Stimulated activated CD4-positive, alpha-beta T cell treated with anti-CD3 and anti-CD28 coated beads, Interleukin-12 subunit alpha, Interleukin-12 subunit beta, amount 100 ng/mL, for 48 hours (primary cell): ENCODE results near the gene HAUS1.
"Not testable (repeated sequence)": the region's sequence is repeated elsewhere in the genome, so short reads cannot be mapped to it uniquely, and the experiment has no call there.

Source experiments
- DNase-seq, 3 donors: peaks; one replicate each; pipeline ENCODE4 v3.0.0-alpha.2; 2020; ENCODE audit warnings: low read depth in 2 of 3, low spot score in 1 of 3

Gene HAUS1

DNA sequence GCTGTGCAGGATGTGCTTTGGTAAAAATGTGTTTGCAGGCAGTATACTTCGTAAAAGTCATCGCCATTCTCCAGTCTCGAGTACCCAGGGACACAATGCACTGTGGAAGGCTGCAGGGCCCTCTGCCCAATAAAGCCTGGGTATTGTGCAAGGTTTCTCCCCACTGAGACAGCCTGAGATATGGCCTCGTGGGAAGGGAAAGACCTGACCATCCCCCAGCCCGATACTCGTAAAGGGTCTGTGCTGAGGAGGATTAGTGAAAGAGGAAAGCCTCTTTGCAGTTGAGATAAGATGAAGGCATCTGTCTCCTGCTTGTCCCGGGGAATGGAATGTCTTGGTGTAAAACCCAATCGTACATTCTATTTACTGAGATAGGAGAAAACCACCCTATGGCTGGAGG is 15.7 kb upstream of the HAUS1 start:
- DNase-seq = not testable (repeated sequence)

DNA sequence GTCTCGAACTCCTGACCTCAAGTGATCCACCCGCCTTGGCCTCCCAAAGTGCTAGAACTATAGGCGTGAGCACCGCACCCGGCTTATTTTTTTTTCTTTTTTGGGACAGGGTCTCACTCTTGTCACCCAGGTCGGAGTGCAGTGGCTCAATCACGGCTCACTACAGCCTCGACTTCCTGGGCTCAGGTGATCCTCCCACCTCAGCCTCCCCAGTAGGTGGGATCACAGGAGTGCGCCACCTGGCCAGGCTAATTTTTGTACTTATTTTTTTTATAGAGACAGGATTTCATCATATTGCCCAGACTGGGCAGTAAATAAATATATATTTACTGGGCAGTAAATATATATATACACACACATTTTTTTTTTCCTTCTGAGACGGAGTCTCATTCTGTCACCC is 8.7 kb upstream of the HAUS1 start:
- no peak for DNase-seq

DNA sequence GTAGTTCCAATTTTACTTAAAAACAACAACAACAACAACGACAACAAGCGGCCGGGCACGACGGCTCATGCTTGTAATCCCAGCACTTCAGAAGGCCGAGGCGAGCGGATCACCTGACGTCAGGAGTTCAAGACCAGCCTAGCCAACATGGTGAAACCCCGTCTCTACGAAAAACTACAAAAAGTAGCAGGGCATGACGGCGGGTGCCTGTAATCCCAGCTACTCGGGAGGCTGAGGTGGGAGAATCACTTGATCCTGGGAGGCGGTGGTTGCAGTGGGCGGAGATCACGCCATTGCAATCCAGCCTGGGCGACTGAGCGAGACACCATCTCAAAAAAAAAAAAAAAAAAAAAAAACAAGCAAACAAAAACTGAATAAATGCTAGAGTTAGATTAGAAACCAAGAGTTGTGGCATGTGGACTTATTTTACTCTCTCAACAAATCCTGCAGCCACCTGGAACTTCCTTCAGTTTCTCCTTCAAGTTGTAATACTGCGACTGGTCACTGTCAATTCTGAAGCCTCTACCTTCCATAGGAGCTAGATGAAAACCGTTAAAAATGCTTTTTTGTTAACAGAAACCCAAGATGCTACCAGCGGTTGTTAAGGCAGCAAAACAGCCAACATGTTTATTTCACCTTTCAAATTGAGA is 7.4 kb upstream of the HAUS1 start:
- no peak for DNase-seq

DNA sequence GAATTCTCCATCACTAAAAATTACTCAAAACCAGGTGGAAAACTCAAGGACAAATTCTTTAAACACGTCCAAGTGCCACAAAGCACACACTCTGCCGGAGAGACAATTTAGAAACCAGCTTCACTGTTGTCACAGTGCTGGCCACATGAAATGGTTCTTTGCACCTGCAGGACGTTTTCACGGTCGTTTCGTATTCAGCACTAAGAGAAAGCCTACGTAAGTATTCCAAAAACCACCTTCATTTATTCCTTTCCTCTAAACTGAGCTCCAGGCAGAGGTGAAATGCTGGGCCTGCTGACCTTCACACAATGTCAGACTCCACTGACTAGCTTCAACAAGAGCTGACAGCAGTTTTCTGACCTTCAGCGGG is 6.8 kb upstream of the HAUS1 start:
- DNase-seq = no peak

DNA sequence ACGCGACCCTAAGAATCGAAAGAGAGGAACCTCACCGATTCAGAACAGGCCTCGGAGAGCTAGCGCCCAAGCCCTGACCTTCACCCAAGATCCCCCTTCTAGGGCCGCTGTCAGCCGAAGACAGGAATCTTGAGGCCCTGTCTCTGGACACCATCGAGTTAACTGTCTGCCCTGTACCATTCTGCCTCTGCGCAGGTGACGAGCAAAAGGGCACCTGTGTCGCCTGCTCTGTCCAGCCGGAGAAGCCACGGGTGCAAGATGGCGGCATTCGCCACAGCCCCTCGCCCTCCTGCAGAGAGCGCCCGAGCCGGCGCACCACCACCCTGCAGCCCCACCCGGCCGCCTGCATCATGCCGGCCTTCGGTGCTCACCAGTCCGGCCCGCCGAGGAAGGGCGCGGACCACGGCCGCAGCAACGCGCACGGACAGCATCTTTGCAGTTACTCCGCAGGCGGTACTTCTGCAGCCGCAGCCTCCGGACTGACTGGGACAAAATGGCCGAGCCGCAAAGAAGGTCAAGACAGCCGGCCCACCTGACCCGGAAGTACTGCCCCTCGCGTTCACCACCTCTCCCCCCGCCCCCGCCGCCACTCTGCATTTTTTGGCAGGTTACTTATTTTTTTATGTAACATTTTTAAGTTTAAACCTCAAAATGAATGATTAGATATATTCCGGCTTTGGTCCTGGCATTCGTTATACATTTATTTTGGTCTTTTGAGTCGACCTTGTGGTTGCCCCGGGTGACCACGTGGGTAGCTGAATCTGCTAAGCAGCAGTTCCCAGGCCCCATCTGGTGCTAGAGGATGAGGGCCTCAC is 6.2 kb upstream of the HAUS1 start, which contains the start of gene ATP5F1A:
Gene ATP5F1A, minus strand, starts transcription at position 496 of the 815 bp plus-strand sequence. Its CDS starts 65 bp downstream, at position 431.
- DNase-seq = peak; percentile 70 to 79 (median 76)

DNA sequence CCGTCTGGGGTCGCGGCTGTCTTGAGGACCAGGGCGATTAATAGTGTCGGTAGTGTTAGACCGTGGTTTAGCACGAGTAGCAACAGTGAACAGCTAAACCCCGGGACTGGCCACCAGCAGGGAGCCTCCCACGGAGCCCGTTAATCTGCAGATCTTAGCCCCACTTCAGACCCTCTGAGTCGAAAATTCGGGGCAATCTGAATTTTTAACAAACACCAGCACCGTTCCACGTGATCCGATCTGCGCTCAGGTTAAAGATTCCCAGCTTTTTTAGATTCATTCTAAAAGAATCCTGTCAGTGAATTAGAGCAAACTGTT is 5.6 kb upstream of the HAUS1 start:
- DNase-seq = no peak

DNA sequence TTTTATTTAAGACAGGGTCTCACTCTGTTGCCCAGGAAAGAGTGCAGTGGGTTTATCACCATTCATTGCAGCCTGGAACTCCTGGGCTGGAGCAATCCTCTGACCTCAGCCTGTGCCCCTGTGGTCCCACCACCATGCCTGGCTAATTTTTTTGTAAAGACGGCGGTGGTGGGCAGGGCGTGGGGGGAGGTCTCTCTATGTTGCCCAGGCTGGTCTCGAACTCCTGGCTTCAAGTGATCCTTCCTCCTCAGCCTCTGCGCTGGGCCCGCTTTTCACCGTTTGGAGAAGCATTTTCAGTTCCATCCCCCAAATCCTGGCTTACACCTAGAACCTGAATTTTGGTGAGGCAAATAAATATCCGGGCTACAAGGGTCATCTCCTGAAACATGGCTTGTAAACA is 4.7 kb upstream of the HAUS1 start:
- no peak for DNase-seq

DNA sequence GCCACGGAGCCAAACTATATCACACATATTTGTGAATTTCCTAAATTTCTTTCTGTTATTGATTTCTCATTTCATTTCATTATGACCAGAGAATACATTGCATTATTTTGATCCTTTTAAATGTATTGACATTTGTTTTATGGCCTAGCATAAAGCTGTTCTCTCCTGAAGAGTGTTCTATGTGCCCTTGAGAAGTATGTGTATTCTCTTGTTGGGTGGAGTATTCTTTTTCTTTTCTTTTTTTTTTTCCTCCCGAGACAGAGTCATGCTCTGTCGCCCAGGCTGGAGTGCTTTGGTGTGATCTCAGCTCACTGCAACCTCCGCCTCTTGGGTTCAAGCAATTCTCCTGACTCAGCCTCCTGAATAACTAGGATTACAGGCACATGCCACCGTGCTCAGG is 5.2 kb downstream of the HAUS1 start:
- no peak for DNase-seq

DNA sequence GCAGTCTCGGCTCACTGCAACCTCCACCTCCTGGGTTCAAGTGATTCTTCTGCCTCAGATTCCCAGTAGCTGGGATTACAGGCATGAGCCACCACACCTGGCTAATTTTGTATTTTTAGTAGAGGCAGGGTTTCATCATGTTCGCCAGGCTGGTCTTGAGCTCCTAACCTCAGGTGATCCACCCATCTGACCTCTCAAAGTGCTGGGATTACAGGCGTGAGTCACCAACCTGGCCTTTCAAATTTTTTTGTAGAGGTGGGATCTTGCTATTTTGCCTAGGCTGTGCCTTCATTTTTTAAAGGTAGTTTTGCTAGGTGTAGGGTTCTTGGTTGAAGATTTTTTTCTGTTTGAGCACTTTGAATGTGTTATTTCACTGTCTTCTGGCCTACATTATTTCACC is 6.2 kb downstream of the HAUS1 start:
- no peak for DNase-seq

DNA sequence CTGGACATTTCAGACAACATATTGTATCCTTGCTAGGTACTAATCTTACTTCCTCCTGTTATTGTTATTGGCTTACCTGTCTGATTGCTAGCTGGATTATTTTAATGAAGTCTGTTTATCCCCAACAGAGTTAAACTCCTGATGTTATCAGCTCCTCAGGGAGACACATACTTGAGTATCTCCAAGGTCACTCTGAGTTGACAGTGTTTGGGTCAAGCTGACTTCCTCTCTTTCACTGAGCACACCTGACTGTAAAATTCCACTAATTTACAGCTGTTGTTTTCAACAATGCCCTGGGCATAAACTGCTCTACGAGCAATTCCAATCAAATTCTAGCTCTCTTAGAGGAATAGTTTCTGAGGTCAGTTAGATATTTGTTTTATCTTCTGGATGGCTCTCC is 9.6 kb downstream of the HAUS1 start:
- DNase-seq = no peak

DNA sequence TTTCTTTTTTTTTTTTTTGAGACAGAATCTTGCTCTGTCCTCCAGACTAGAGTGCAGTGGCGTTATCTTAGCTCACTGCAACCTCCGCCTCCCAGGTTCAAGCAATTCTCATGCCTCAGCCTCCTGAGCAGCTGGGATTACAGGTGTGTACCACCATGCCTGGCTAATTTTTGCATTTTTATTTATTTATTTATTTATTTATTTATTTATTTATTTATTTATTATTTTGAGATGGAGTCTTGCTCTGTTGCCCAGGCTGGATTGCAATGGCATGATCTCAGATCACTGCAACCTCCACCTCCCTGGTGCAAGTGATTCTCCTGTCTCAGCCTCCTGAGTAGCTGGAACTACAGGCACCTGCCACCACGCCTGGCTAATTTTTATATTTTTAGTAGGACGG is 22.4 kb downstream of the HAUS1 start:
- DNase-seq = not testable (repeated sequence)

DNA sequence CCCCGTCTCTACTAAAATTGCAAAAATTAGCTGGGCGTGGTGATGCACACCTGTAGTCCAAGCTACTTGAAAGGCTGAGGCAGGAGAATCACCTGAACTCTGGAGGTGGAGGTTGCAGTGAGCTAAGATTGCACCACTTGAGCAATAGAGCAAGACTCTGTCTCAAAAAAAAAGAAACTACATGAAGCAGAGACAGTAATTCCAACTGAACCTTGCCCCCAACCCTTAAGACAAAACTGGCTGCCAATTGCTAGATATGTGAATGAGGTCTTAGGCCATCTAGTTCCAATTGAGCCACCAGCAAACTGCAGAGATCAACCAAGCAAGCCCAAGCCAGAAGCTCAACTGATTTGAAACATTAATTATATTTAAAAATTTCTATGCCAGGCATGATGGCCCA is 25.9 kb downstream of the HAUS1 start:
- DNase-seq = no peak

DNA sequence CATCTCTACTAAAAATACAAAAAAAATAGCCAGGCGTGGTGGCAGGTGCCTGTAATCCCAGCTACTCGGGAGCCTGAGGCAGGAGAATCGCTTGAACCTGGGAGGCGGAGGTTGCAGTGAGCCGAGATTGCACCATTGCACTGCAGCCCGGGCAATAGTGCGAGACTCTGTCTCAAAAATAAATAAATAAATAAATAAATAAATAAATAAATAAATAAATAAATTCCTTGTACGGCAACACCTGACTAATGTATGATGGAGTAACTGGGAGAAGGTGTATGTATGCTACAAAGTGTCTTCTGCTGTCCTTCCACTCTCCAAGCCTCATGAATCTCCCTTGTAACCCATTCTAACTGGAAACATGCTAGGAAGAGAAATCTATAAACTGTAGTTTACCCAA is 26.4 kb downstream of the HAUS1 start:
- not testable (repeated sequence) for DNase-seq

DNA sequence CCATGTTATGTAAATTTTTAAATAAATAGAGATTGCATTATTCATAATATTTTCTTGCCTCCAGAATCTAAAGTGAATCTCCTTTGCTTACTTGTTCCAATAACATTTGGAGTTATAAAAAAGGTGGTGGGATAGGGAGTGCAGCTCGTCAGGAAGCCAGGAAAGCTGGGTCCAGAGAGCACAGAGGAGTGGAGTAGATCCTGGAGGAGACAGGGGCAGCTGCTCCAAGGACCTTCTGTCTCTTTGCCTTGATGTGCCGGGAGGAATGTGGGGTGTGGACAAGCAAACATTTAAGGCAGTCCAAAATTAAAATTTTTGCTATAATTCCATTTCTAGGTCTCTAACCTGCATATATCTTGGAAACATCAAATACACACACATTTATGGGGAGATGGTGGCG is 29.3 kb downstream of the HAUS1 start:
- DNase-seq = no peak

DNA sequence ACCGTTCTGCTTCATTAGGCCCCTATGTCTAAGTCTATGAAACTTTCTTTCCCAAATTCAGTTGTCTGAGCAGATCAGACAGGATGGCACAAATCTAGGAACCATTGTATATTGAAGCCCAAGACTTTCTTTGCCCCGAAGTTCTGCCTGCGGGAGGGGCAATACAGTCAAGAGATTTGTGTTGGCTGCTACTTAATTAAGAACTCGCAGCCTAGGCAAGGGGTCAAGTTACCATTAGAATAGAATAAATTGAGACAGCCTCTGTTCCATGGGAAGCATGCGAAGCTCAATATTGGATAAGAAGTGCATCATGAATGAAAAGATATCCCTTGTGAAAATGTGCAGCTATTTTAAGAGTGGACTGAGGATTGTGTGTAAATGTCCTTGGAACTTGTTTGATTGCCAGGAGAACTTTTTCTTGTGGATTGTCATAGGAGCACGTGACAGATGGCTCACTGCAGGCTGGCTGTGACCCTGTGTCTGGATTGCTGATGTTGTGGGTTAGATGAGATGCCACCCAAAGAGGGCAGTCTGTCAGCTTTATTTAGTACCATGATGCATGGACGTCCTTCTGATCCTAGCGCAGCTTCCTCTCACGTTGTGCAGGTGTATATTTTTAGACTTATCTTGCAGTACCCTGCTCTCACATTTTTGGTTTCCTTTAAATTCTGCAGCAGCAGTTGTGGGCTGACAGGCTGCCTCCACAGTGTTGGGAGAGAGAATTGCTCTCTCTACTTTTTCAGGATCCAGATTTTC is 30.9 kb downstream of the HAUS1 start:
- DNase-seq = no peak

DNA sequence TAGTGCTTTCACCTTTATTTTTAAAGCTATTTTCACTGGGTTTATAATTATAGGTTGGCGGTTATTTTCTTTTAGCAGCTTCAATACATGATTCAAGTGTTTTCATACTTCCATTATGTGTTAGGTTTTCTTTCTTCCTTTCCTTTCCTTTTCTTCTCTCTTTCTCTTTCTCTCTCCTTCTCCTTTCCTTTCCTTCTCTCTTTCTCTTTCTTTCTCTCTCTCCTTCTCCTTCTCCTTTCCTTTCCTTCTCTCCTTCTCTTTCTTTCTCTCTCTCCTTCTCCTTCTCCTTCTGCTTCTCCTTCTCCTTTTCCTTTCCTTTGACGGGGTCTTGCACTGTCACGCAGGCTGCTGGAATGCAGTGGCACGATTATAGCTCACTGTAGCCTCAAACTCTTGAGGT is 36.0 kb downstream of the HAUS1 start:
- no peak for DNase-seq

DNA sequence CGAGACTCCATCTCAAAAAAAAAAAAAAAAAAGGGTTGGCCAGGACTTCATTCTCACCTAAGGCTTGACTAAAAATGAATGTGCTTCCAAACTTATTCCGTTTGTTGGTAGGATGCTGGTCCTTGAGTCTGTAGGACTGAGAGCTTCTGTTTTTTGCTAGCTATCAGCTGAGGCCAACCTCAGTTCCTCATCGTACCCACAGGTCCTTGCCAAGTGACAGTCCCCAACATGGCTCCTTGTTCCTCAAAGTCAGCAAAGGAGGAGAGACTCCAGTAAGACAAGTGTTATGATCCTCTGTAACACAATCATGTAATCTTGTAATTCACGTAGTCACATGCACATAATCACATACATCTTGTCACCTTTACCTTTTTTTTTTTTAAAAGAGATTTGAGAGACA is 37.0 kb downstream of the HAUS1 start:
- DNase-seq = no peak

DNA sequence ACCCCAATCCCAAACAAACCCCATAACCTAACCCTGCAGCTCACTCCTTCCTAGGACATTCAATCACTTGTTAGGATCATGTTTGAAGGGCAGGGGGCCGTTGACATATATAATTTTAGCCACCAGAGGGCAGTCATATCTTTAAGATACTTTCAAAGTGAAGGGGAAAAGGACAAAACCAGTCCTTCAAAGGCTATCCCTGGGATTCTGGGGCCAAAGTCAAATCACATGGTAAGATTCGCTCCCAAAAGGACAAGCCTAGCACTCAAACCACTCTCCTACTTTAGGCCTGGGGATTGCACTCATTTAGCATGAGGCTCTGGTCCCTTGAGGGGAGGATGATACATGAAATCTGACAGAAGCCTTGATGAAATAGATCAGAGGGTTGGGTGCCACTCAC is 44.6 kb downstream of the HAUS1 start:
- DNase-seq = peak in 1 of 3 donors; percentile 72

DNA sequence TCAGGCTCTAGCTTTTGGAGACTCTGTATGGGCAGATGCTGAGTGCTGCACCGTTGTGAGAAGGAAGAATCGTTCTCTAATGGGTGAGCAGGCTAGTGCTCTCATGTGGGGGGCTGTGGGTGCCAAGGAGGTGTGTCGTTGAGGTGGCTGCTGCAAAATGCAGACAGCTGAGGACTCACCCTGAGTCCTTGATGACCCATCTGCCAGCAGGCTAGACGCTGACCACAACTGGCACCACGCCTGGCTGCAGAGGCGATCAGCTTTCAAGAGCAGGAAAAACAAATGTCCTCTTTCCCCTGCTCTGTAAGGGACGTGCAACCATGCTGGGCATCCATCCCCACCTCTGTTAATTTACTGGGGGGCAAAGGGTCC is 48.2 kb downstream of the HAUS1 start:
- no peak for DNase-seq

DNA sequence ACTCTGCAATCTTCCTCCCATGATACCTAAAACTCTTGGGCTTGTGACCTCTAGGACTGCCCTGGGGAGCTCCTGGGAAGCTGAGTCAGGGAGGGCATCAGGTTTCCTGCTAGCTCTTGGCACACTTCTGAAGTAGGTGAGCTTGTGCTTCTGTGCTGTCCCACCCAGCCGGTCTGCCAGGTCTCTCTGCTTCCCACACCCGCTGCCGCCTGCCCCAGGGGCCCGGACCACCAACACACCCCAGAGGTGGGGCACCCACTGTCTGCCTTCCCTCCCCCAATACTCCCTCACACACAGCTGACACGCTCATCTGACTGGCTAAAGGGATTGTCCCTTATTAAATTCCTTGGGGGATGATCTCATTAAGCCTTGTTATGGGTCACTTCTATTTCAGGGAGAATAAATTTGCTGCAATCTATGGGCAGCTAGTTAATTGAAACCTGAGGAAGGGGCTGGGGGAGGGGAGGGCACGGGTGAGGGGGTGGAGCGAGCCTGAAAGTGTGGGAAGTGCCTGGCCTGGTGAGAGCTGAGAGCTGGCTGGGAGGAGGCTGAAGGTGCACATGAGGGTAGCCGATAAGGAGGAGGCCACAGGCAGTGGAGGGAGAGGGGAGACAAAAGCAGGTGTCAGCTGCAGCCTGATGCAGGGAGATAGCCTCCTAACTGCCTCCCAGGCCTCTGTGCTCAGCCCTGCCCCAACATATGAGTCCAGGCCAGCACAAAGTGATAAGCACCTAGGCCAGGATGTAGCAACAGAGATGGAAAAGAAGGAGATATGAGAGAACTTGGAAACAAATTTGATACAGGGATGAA is 48.8 kb downstream of the HAUS1 start:
- no peak for DNase-seq

DNA sequence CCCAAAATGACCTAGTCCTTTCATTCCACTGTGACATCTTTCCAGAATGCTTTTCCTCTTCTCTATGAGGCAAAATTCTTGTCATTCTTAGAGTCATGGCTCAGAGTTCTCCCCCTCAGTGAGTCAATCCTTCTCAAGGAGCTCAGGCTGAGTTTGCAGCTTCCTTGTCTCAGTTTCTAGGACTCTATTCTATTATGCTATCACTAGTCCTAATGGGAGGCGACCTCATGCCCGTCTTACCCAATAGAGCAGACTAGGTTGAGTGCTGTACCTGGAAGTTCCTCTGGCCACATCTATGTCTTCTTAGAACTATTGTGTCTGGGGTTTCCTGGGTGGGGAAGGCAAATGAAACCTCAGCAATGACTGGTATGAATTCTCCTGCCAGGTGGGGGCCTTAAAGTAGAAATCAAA is 51.5 kb downstream of the HAUS1 start:
- DNase-seq = peak in 2 of 3 donors; percentile 36 to 41
